H9 (cell line): Measurements from ENCODE around the gene UBE2J1. TPM values are rescaled to one million over a fixed set of nuclear protein-coding genes. Genes with fewer than 3 reads are reported as not detected.

ENCODE experiments used
- DNase-seq: peaks from one replicate; pipeline ENCODE4 v3.0.0-alpha.2; 2017
- H2AFZ ChIP-seq: one replicate; pipeline ENCODE4 v1.6.1; 2013; ENCODE audit warnings: mild to moderate bottlenecking, low read length, control low read depth, moderate library complexity
- H2AK5ac ChIP-seq: 2 replicates; pipeline ENCODE4 v1.6.1; 2013; ENCODE audit warnings: low read length, control low read depth, mixed read lengths; ENCODE audit not compliant: insufficient read length
- H2BK120ac ChIP-seq: one replicate; pipeline ENCODE4 v1.6.1; 2013; ENCODE audit warnings: low read depth, mild to moderate bottlenecking, low read length, control low read depth, inconsistent platforms; ENCODE audit not compliant: poor library complexity, severe bottlenecking
- H2BK12ac ChIP-seq: 2 replicates; pipeline ENCODE4 v1.6.1; 2013; ENCODE audit warnings: low read length, control low read depth, mixed read lengths, low read depth; ENCODE audit not compliant: insufficient read length
- H2BK15ac ChIP-seq: 2 replicates; pipeline ENCODE4 v1.6.1; 2013; ENCODE audit warnings: low read depth, low read length, control low read depth
- H2BK20ac ChIP-seq: one replicate; pipeline ENCODE4 v1.6.1; 2013; ENCODE audit warnings: low read depth, mild to moderate bottlenecking, low read length, control low read depth, inconsistent platforms; ENCODE audit not compliant: poor library complexity, severe bottlenecking
- H2BK5ac ChIP-seq: 2 replicates; pipeline ENCODE4 v1.6.1; 2013; ENCODE audit warnings: low read length, control low read depth, mixed read lengths; ENCODE audit not compliant: insufficient read length
- H3K14ac ChIP-seq: 2 replicates; pipeline ENCODE4 v1.6.1; 2013; ENCODE audit warnings: low read length, control low read depth; ENCODE audit not compliant: insufficient read depth
- H3K18ac ChIP-seq: 2 replicates; pipeline ENCODE4 v1.6.1; 2013; ENCODE audit warnings: low read depth, mild to moderate bottlenecking, mixed read lengths, low read length, control low read depth; ENCODE audit not compliant: insufficient read length
- H3K23ac ChIP-seq: 2 replicates; pipeline ENCODE4 v1.6.1; 2013; ENCODE audit warnings: low read length, control low read depth, mixed read lengths, low read depth; ENCODE audit not compliant: insufficient read length
- H3K23me2 ChIP-seq: 2 replicates; pipeline ENCODE4 v1.6.1; 2013; ENCODE audit warnings: low read depth, mild to moderate bottlenecking, mixed read lengths, low read length, control low read depth; ENCODE audit not compliant: insufficient read length, poor library complexity, severe bottlenecking
- H3K27ac ChIP-seq: 2 replicates; pipeline ENCODE4 v1.5.1; 2013; ENCODE audit warnings: low read length, control low read depth, mixed read lengths, low read depth; ENCODE audit not compliant: insufficient read length
- H3K27me3 ChIP-seq: 2 replicates; pipeline ENCODE4 v1.6.1; 2013; ENCODE audit warnings: low read length, control low read depth, inconsistent platforms; ENCODE audit not compliant: insufficient read depth
- H3K4ac ChIP-seq: 2 replicates; pipeline ENCODE4 v1.6.1; 2013; ENCODE audit warnings: low read depth, mild to moderate bottlenecking, control low read depth, inconsistent platforms, low read length, moderate library complexity
- H3K4me1 ChIP-seq: 2 replicates; pipeline ENCODE4 v1.6.1; 2013; ENCODE audit warnings: low read length, control low read depth, inconsistent platforms; ENCODE audit not compliant: insufficient read depth
- H3K4me2 ChIP-seq: 2 replicates; pipeline ENCODE4 v1.6.1; 2013; ENCODE audit warnings: low read length, control low read depth, mixed read lengths; ENCODE audit not compliant: insufficient read length, insufficient read depth
- H3K56ac ChIP-seq: 2 replicates; pipeline ENCODE4 v1.6.1; 2013; ENCODE audit warnings: low read depth, mild to moderate bottlenecking, mixed read lengths, low read length, control low read depth; ENCODE audit not compliant: insufficient read length
- H3K79me1 ChIP-seq: 2 replicates; pipeline ENCODE4 v1.6.1; 2013; ENCODE audit warnings: low read depth, mild to moderate bottlenecking, moderate library complexity, low read length, control low read depth, inconsistent platforms; ENCODE audit not compliant: insufficient read depth, poor library complexity, severe bottlenecking
- H3K79me2 ChIP-seq: 2 replicates; pipeline ENCODE4 v1.6.1; 2013; ENCODE audit warnings: low read length, control low read depth, inconsistent platforms; ENCODE audit not compliant: insufficient read depth
- H3K9ac ChIP-seq: 2 replicates; pipeline ENCODE4 v1.6.1; 2013; ENCODE audit warnings: low read length, control low read depth, mixed read lengths; ENCODE audit not compliant: insufficient read length; ENCODE audit errors: extremely low read depth
- H3K9me3 ChIP-seq: one replicate; pipeline ENCODE4 v1.6.1; 2013; ENCODE audit warnings: low read depth, low read length, inconsistent platforms; ENCODE audit not compliant: control insufficient read depth
- H3T11ph ChIP-seq: one replicate; pipeline ENCODE4 v1.6.1; 2013; ENCODE audit warnings: mild to moderate bottlenecking, low read length, control low read depth, inconsistent platforms
- H4K20me1 ChIP-seq: one replicate; pipeline ENCODE4 v1.6.1; 2013; ENCODE audit not compliant: control insufficient read depth, insufficient read length, insufficient read depth
- H4K5ac ChIP-seq: 2 replicates; pipeline ENCODE4 v1.6.1; 2013; ENCODE audit warnings: low read depth, mild to moderate bottlenecking, mixed read lengths, low read length, control low read depth; ENCODE audit not compliant: insufficient read length
- H4K8ac ChIP-seq: replicated peaks from 2 replicates; pipeline ENCODE4 v1.6.1; 2013; ENCODE audit warnings: low read length, control low read depth, mixed read lengths, low read depth; ENCODE audit not compliant: insufficient read length
- H4K91ac ChIP-seq: 2 replicates; pipeline ENCODE4 v1.6.1; 2013; ENCODE audit warnings: low read depth, mild to moderate bottlenecking, moderate library complexity, mixed read lengths, low read length, control low read depth; ENCODE audit not compliant: insufficient read length
- H3K27ac Mint-ChIP-seq, 3 experiments: 2 replicates in 2 of 3; 3 replicates in 1 of 3; pipeline ENCODE4 v1.8.0; 2020 to 2021; ENCODE audit warnings: mixed read lengths in 3 of 3, mild to moderate bottlenecking in 1 of 3, moderate library complexity in 1 of 3
- H3K27me3 Mint-ChIP-seq: 2 replicates; pipeline ENCODE4 v1.8.0; 2021; ENCODE audit warnings: low read depth, mild to moderate bottlenecking, moderate library complexity, mixed read lengths
- H3K36me3 Mint-ChIP-seq, 3 experiments: 2 replicates in 2 of 3; 3 replicates in 1 of 3; pipeline ENCODE4 v1.8.0; 2020 to 2021; ENCODE audit warnings: low read depth in 3 of 3, mixed read lengths in 3 of 3; ENCODE audit not compliant: insufficient read depth in 1 of 3
- H3K4me1 Mint-ChIP-seq, 2 experiments: 2 replicates each; pipeline ENCODE4 v1.8.0; 2020; ENCODE audit warnings: mixed read lengths in 2 of 2
- H3K4me3 Mint-ChIP-seq, 2 experiments: 2 replicates in 1 of 2; 3 replicates in 1 of 2; pipeline ENCODE4 v1.8.0; 2020 to 2021; ENCODE audit warnings: mild to moderate bottlenecking in 2 of 2, mixed read lengths in 2 of 2, moderate library complexity in 1 of 2
- H3K9me3 Mint-ChIP-seq, 2 experiments: 2 replicates in 1 of 2; 3 replicates in 1 of 2; pipeline ENCODE4 v1.8.0; 2020; ENCODE audit warnings: mild to moderate bottlenecking in 2 of 2, mixed read lengths in 2 of 2, moderate library complexity in 1 of 2
- total RNA-seq: library from RNA; stranded (reverse); gene quantifications from 2 replicates; pipeline ENCODE4 v1.2.1, GENCODE V29; 2021
- TF ChIP-seq, protein P1 (sequence below): fragments of 200-600 bp; sonication (generic); conservative IDR thresholded peaks from 3 replicates; pipeline ENCODE4 v1.8.0; 2021; ENCODE audit warnings: antibody characterized with exemption, mild to moderate bottlenecking

UBE2J1 gene
- total RNA-seq, 1 experiment from 2014 or later: 13.1 TPM

DNA sequence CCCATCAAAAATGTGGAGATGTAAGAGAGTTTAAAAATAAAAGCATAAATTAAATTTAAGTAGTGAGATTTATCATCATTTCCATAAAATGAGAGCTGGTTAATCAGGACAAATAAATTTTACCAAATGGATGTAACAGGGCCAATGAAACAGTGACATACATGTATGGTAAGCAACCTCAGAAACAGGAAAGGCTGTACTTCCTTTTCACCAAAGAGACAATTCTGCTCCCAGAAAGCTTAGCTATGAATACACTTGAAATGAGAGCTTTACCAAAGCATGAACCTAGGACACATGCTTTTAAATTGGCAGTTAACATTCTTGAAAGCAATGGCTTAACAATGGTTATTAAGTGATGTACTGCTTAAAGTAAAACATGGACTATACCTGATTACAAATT, 12.1 kb upstream of the UBE2J1 start:
- Histone ChIP-seq H3K4me2 (no peak overlapping the region), H3K9me3 (no peaks in the 10 kb centered on the region), H3K27ac (no peak overlapping the region), H3K4ac (no peak overlapping the region), H2BK15ac (no peak overlapping the region), H3T11ph (no peak overlapping the region), H3K9ac (no peak overlapping the region), H4K8ac (no peak overlapping the region), H3K23me2 (no peaks in the 10 kb centered on the region), H4K5ac (no peak overlapping the region), H3K4me1 (no peaks in the 10 kb centered on the region), H3K18ac (no peak overlapping the region), H2BK120ac (no peak overlapping the region), H4K91ac (no peak overlapping the region), H4K20me1 (no peaks in the 10 kb centered on the region), H3K79me2 (no peaks in the 10 kb centered on the region), H3K14ac (no peak overlapping the region), H3K23ac (no peak overlapping the region), H3K79me1 (no peaks in the 10 kb centered on the region), H2BK5ac (no peak overlapping the region), H2BK12ac (no peak overlapping the region), H3K27me3 (no peaks in the 10 kb centered on the region), H2AFZ (no peak overlapping the region), H3K56ac (no peak overlapping the region), H2AK5ac (no peak overlapping the region), H2BK20ac (no peak overlapping the region)
- H3K4me1 Mint-ChIP-seq: peaks cover 13 to 18% of the 10 kb centered on the region in 2 experiments
- H3K36me3 Mint-ChIP-seq: no peaks in the 10 kb centered on the region
- TF ChIP-seq, protein P1, sequence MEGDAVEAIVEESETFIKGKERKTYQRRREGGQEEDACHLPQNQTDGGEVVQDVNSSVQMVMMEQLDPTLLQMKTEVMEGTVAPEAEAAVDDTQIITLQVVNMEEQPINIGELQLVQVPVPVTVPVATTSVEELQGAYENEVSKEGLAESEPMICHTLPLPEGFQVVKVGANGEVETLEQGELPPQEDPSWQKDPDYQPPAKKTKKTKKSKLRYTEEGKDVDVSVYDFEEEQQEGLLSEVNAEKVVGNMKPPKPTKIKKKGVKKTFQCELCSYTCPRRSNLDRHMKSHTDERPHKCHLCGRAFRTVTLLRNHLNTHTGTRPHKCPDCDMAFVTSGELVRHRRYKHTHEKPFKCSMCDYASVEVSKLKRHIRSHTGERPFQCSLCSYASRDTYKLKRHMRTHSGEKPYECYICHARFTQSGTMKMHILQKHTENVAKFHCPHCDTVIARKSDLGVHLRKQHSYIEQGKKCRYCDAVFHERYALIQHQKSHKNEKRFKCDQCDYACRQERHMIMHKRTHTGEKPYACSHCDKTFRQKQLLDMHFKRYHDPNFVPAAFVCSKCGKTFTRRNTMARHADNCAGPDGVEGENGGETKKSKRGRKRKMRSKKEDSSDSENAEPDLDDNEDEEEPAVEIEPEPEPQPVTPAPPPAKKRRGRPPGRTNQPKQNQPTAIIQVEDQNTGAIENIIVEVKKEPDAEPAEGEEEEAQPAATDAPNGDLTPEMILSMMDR: no peak
- no peaks in the 10 kb centered on the region for H3K27me3 Mint-ChIP-seq
- no peak overlapping the region for H3K4me3 Mint-ChIP-seq
- H3K27ac Mint-ChIP-seq: no peak overlapping the region
- H3K9me3 Mint-ChIP-seq: no peaks in the 10 kb centered on the region; a peak in 2 of 5 replicates
- DNase-seq: no peak
